ENCODE measurements around the gene RIMOC1.

- no peak for TF ChIP-seq CTCF (IDR thresholded peaks at IDR 0.05; ENCODE audit: insufficient read depth, low read length, poor library complexity, severe bottlenecking)
- no peak for TF ChIP-seq EZH2phosphoT487 (conservative IDR thresholded peaks at IDR 0.05; ENCODE audit: low read length)
These were observed 25.3 kb upstream of the RIMOC1 start for GRCh38 chr5:41878643-41879478.

Measured in SU-DHL-6 (cell line).